Measurements from ENCODE around the gene ZIC2.

ZIC2 gene

DNA sequence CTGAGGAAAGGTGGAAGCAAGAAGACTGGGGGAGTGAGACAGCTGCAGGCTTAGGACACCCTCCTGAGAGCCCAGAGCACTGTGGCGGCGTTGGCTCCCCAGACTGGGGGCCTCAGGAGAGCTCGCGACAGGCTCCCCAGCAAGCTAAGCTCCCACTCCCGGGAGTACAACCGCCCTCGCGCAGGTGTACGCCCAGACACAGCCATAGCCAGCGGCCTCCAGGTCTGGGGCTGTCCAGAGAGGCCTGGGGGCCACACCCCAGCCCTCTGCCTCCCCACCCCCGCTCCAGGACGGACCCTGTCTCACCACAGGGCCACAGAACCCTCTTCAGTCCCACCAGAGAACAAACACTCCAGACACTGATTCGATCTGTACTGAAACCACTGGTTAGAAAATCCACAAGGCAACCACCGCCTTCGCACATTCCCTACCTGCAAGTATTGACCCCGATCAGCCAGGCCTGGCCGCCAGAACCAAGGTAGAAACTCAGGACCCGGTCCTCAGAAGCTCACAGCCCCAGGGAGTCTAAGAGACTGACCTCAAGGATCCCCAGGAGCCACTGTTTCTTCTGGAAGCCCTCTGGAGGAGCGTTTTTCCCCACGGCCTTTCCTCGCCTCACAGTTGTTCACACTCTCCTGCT, 26.4 kb upstream of the ZIC2 start:
- H3K4me3 ChIP-seq (ENCODE audit: low read depth, low read length) = no peak overlapping the region

DNA sequence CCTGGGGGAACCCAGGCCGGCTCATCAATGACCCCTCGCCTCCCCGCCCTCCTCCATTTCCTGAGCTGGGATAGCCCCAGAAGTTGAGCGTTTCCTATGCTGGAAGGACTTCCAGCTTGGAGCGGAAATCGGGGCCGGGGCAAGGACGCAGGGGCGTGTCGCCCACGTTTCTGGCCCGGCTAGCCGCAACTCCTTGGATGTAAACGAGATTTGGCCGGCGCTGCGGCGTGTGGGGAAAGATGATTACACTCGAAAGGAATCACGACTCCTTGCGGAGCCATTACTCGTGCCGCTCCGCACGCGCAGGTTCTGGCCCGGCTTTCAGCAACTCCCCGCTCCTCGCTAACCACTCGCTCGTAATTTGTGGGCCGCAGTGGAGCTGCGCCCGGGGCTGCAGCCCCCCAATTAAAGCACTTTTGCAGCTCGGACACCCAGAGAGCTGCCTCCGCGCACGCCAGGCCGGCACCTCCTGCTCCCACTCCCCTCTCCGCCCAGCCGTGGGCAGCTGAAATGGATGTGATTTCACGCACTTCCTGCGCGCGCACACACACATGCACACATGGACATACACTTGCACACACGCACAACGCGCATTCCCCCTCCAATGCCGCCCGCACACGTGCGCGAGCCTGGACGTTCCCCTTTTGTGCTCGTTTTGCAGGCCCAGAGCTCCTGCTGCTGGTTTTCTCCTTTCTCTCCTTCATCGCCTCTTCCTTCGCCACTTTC, 25.7 kb upstream of the ZIC2 start:
- TF ChIP-seq, protein P1, sequence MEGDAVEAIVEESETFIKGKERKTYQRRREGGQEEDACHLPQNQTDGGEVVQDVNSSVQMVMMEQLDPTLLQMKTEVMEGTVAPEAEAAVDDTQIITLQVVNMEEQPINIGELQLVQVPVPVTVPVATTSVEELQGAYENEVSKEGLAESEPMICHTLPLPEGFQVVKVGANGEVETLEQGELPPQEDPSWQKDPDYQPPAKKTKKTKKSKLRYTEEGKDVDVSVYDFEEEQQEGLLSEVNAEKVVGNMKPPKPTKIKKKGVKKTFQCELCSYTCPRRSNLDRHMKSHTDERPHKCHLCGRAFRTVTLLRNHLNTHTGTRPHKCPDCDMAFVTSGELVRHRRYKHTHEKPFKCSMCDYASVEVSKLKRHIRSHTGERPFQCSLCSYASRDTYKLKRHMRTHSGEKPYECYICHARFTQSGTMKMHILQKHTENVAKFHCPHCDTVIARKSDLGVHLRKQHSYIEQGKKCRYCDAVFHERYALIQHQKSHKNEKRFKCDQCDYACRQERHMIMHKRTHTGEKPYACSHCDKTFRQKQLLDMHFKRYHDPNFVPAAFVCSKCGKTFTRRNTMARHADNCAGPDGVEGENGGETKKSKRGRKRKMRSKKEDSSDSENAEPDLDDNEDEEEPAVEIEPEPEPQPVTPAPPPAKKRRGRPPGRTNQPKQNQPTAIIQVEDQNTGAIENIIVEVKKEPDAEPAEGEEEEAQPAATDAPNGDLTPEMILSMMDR (IDR thresholded peaks at IDR 0.05; ENCODE audit: low read depth, low read length) = no peak
- H3K4me3 ChIP-seq (ENCODE audit: low read depth, low read length) = no peak overlapping the region

More for the DNA sequence above, 26.4 kb upstream of the ZIC2 start:
- TF ChIP-seq, protein P1 (IDR thresholded peaks at IDR 0.05; ENCODE audit: low read depth, low read length) = no peak

DNA sequence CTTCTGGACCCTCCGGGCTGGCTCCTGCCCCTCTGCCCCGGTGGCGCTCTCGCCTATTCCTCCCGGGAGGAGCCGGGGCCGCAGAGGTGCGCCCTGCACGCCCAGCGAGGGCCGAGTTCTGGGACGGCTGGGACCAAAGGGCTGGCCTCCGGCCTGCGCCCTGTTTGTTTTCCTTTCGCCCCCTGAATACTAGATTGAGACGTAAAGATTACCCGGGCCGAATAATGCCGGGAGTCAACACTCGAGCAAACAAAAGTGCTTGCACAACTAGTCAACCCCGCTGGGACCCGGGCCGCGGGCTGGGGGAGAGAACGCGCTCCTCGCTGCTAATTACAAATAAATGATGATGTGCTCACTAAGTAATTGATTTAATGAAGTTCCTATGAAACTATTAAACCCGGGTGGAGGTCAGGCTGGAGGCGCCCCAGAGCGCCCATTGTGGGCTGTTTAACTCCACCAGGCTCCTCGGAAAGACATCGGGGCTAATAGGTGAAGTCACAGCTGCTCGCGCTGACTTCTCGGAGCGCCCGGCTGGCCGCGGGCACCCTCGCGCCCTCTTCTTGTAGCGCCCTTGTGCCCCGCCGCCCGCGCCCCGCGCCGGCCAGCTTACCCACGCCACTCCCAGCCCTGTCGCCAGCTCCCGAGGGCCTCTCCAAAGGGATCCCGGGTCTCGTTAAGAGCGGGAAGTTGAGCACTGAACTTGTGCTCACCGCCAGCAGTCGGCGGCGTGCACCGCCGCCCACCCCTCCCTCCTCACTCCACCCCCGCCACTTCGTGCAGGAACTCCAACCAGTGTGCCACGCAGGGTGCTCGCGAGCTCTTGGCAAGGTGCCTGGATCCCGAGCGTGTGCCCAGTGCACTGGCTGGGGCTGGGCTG, 24.9 kb upstream of the ZIC2 start:
- no peak overlapping the region for H3K4me3 ChIP-seq (ENCODE audit: low read depth, low read length)
- TF ChIP-seq, protein P1 (IDR thresholded peaks at IDR 0.05; ENCODE audit: low read depth, low read length) = no peak

DNA sequence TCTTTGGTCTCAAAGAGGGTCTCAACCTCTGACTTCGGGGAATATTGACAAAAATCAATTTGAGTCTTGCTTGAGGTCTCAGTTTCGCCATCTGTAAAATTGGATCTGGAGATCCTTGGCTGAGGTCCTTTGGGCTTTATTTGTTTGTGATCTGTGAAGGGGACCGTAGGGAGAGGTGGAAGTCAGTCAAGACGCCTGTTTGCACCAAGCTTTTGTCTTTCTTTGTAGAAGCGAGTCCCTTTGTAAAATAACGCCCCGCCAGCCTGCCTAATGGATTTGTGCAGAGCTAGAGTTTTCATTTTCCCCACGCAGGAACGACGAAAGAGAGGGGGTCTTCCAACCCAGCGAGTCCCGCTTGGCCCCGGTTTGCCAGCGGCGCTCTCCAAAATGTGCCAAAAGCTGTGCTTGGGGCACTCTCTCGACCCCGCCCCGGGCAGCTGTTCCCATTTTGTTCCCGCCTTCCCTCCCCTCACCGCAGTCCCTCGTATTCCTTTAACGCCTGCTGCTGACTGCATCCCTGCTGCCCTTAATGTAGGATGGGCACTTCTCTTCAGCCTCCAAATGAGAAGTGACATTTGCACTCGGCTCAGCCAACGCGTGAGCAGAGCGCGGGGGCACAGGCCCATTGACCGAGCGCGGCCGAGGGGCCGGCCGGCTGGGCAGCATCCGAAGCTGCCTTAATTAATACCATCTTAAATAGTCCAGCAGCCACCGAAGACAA, 23.0 kb upstream of the ZIC2 start:
- TF ChIP-seq, protein P1 (IDR thresholded peaks at IDR 0.05; ENCODE audit: low read depth, low read length) = no peak
- H3K4me3 ChIP-seq (ENCODE audit: low read depth, low read length) = no peak overlapping the region

DNA sequence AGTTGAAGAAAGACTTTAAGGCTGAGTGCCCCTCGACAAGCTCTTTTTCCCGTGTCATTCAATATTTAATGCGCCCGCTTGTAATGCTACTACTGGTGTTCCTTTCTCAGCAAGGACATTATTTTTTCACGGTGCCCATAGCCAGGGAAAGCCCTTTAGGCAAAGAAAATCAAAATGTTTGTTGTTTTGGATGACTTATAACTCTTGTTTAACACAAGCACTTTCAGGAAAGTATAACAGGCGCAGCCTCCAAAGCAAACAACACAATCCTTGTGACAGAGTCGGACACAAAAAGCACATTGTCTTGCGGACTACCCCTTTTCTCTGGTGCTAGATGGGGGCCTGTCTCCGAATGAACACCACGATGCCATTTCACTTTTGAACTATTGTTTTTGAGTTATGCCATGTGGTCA, 22.5 kb upstream of the ZIC2 start:
- H3K4me3 ChIP-seq (ENCODE audit: low read depth, low read length) = no peak overlapping the region
- TF ChIP-seq, protein P1 (IDR thresholded peaks at IDR 0.05; ENCODE audit: low read depth, low read length) = no peak

DNA sequence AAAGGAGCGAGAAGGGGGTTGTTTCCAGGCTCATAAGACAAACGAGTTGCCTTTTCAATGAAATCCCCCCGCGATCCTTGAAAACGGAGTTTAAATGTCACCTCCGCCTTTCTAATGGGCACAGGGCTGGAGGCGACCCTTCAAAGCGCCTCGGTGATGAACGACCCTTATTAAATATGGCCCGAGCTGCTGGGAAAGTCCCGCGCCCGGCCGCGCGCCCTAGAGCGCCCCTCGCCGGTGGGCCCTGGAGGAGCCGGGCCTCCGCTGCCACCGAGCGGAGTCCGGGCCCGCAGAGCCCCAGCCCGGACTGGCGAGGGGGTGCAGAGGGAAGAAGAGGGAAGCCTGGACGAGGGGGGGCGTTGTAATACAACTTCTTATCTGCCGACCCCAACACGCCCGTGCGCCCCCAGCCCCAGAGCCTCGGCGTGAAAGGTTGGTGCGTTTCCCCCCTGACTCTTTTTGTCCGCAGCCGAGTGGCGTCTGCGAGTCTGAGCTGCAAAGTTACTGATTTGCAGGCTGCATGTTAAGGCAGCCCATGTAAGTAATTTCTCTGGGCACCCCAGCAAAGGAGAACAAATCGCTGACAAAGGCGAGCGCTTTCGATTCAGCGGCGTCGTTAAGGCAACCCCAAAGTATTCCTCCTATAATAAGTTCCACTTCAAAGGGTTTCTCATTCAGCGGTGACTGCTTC, 21.9 kb upstream of the ZIC2 start:
- H3K4me3 ChIP-seq (ENCODE audit: low read depth, low read length) = peak overlapping the region; percentile 29; the same call in 1 of the 2 replicates
- TF ChIP-seq, protein P1 (IDR thresholded peaks at IDR 0.05; ENCODE audit: low read depth, low read length) = no peak
